Erythroblast (primary cell): ENCODE measurements around the gene STRN4.

Source experiments
- GATA1 ChIP-seq: IDR thresholded peaks from 2 replicates; pipeline ENCODE4 v1.6.1; 2011; ENCODE audit warnings: low read depth, mild to moderate bottlenecking, control low read depth, low read length, moderate library complexity
- POLR2A ChIP-seq: IDR thresholded peaks from 2 replicates; pipeline ENCODE4 v1.6.1; 2011; ENCODE audit warnings: mild to moderate bottlenecking, low read length

- TF ChIP-seq POLR2A (no peak), GATA1 (no peak)
These were observed 14.7 kb downstream of the STRN4 start for GRCh38 chr19:46731584-46731983.
